KBM-7 (cell line): Measurements from ENCODE around the gene CNN1.

ENCODE experiments used
- DNase-seq: peaks from one replicate; pipeline ENCODE4 v3.0.0-alpha.2; 2015
- in situ Hi-C: fragments of 300-500 bp; cut with MboI; formaldehyde crosslinking; loops from 2 replicates; pipeline ENCODE4 v1.14.3; 2020; ENCODE audit warnings: low sequenced_read_pairs, low pct_unique_long_range_greater_than_20kb, mixed read lengths

The CNN1 gene

GRCh38 chr19:11538232-11539036 lies at the start of gene CNN1:
Gene CNN1 (plus strand): TSS chr19:11538851. CDS start chr19:11538928, 77 bp downstream.
- in situ Hi-C loops, result no loop called here
- DNase-seq, result peak; percentile 27

GRCh38 chr19:11489378-11489777 lies 49.3 kb upstream of the CNN1 start:
- no peak for DNase-seq
- in situ Hi-C loops, result no loop called here

- in situ Hi-C loops, result no loop called here
- no peak for DNase-seq
Measured at GRCh38 chr19:11494634-11495285, 43.9 kb upstream of the CNN1 start.

- no peak for DNase-seq
- in situ Hi-C loops, result no loop called here
Measured at GRCh38 chr19:11495481-11495880, 43.2 kb upstream of the CNN1 start.

DNA sequence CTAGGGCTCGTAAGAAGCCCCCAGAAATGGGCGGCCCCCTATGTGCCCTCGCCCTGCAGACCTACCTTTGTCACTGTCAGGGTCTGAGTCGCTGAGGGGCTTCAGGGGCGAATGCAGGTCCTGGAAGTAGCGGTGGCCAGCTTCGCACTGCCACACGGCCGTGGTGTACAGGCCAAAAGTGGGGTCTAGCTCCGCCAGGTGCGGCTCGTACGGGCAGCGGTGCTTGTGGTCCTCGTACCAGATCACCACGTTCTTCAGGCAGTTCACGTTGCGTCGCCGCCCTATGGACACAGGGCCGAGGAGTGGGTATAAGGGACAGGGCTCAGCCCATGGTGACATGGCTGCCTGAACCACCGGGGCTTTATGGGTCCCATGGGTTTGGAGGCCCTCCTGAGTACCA lies 42.8 kb upstream of the CNN1 start:
- in situ Hi-C loops, result no loop called here

GRCh38 chr19:11496391-11497163 lies 42.1 kb upstream of the CNN1 start:
- in situ Hi-C loops, result no loop called here
- peak; percentile 69 for DNase-seq

More for the DNA sequence above, 42.8 kb upstream of the CNN1 start:
- DNase-seq, result no peak

- in situ Hi-C loops, result no loop called here
- no peak for DNase-seq
Measured at GRCh38 chr19:11499220-11499726, 39.4 kb upstream of the CNN1 start.

DNA sequence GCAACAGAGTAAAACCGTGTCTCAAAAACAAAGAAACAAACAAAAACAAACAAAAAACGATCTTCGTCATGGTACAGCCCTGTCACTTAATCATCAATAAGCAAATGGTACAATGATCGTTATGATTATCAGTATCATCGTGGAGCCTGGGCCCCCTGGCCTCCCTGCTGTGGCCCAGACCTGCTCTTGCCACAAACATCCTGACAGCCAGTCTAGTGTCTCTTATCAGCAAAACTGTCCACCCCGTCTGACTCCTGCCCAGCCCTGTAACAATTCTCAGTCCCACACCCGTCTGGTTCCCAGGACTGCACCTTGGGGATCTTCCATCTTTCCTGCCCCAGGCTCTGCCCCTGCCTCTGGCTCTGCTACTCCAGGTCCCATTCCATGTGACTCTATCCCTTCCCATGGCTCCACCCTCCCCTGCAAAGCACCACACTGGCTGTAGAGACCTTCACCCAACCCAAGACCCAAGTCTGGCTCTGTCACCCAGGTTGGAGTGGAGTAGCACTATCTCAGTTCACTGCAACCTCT lies 38.7 kb upstream of the CNN1 start:
- in situ Hi-C loops, result no loop called here
- DNase-seq, result no peak

DNA sequence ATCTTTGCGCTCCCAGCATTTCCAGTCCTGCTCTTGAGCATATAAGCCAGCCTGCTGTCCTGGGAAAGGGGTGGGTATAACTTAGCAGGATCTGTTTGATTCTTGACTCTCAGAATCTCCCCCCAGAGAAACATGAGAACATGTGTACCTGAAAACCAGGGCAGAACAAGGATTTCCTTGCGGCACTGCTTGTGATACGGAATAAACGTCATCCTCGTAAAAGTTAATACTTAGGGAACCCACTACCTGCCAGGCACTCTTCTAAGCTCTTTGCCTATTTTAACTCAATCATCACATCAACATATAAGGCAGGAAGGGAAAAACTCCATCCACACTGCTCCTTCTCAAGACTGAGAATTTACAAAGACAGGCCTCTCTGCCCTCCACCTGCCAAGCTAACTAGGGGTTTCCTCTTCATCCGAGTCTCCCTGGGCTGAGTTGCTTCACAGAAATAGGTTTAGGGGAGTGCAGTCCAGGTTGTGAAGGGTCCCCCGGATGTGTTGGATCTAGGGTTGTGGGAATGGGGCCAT lies 34.1 kb upstream of the CNN1 start:
- peak; percentile 3 for DNase-seq
- in situ Hi-C loops, result no loop called here

DNA sequence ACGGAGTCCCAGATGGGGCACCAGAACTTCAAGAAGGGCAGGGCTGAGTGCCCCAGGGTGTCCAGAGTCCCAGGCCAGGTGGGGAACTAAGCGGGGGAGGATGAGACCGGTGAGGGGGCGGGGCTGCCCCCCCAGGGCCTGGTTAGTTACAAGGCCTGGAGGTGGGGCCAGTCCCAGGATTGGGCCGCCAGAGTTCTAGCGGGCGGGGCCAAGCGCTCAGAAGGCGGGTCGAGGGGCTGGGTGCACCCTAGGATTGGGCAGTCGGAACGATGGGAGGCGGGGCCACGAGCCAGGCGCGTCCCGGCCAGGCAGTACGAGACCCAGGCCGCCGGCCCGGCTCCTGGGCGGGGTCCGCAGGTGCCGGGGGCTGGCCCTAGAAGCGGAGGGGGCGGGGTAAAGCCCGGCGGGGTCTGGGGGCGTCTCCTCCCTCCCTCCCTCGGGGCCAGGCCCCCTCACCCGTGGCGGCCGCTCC lies 33.6 kb upstream of the CNN1 start:
- DNase-seq, result peak; percentile 93
- in situ Hi-C loops, result no loop called here

GRCh38 chr19:11505504-11506100 lies 33.0 kb upstream of the CNN1 start, which contains the start of gene ZNF653:
Gene ZNF653 (minus strand): TSS chr19:11505839. CDS start chr19:11505786, 53 bp downstream.
- in situ Hi-C loops, result no loop called here
- DNase-seq, result peak; percentile 93

GRCh38 chr19:11506101-11506555 lies 32.5 kb upstream of the CNN1 start:
- DNase-seq, result no peak
- in situ Hi-C loops, result no loop called here

- in situ Hi-C loops, result no loop called here
- no peak for DNase-seq
Measured at GRCh38 chr19:11506967-11507366, 31.7 kb upstream of the CNN1 start.

DNA sequence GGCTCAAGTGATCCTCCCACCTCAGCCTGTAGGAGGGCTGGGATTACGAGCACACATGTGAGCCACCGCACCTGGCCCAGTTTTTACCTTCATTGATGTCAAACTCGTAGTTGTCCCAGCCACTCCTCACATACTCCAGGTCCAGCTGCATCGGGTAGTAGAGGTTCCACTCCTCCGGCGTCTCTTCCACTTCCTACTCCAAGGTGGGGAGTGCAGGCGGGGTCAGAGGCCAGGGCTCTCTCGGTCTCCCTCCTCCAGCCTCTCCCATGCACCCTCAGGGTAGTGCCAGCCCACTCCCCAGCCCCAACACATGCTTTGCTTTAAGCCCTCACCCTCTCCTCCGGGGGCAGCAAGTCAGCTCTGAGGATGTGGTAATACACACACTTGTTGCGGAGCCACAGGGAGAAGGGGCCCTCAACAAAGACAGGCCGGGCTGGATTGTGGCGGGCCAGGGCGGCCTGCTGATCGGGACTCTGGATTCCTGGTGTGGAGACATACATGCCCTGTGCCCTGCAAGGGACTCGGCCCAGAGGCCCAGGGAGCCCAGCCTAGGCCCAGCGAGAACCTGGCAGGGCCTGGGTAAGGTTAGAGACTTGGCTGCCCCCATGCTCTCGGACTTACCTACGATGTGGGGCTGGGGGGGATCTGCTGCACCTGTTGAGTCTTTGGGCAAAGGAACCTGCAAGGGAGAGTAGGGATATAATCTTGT lies 31.1 kb upstream of the CNN1 start:
- in situ Hi-C loops, result no loop called here
- no peak for DNase-seq

- in situ Hi-C loops, result no loop called here
- no peak for DNase-seq
Measured at GRCh38 chr19:11510444-11510843, 28.2 kb upstream of the CNN1 start.

DNA sequence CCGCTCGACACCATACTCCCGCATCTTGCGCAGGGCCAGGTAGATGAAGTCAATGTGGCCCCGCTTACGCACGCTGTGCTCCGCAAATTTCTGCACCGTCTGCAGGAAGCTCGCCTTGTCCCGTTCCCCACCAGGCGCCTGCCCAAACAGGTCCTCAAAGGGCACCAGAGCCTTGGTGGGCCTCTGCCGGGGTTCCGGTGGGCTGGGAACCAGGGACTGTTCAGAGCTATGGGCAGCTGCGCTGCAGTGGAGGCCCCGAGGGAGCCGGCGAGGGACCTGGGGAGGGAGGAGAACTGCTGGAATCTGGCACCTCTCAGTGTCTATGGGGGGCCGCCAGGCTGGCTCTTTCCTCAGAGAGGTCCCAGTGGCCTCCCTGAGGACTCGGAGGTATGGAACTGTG lies 24.7 kb upstream of the CNN1 start:
- in situ Hi-C loops, result no loop called here
- no peak for DNase-seq

- no peak for DNase-seq
- in situ Hi-C loops, result no loop called here
Measured at GRCh38 chr19:11519138-11519537, 19.5 kb upstream of the CNN1 start.
